ENCODE results near the gene TMEM30A.
A peak's percentile ranks its signal among the peaks of the same experiment; 100 is the strongest.

Gene TMEM30A

GRCh38 chr6:75211920-75212590 is 72.5 kb downstream of the TMEM30A start:
- DNase-seq = no peak

- DNase-seq = peak in 3 of 4 experiments; percentile 6 to 24 (median 22)
These were observed 73.5 kb downstream of the TMEM30A start for GRCh38 chr6:75210885-75211739.

- DNase-seq = no peak
These were observed 75.3 kb downstream of the TMEM30A start for GRCh38 chr6:75209184-75209723.

DNA sequence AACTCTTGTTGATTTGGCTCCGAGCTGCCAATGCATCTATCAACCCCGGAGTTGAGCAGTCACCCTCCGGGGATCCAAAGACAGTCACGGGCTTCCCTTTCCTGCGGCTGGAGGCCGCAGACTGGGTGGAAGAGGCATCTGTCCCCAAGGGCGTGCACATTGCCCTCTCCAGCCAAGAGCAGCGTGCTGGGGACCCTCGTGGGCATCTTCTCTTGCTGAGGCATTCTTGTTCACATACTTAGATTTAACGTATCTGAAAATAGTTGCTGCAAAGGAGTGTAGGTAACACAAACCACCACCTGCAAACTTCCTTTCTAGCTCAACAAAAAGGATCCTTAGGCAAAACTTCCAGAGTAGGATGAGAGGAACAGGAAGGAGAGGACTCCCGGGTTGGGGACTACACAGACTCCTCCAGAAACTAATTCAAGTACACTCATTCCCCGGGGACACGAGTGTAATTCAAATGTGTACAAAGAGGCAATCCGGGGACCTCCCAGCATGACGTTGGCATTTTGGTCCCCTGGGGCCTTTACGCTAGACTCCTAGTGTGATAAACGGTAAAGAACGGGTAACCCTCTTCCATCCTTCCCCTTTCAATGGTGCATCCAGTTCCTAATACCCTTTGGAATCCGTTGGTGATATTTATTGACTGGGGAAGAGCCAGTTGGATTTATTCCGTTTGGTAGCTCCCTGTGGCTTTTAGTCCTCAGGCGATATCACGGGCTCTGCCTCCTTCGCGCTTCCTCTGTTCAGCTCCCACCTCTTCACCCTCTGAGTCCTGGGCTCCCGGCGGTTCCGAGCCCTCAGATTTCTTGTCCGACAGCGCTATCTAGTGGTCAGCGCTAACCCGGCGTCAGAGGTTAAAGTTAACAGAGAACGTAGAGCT is 76.1 kb downstream of the TMEM30A start:
- DNase-seq = peak; percentile 47 to 72 (median 53)

DNA sequence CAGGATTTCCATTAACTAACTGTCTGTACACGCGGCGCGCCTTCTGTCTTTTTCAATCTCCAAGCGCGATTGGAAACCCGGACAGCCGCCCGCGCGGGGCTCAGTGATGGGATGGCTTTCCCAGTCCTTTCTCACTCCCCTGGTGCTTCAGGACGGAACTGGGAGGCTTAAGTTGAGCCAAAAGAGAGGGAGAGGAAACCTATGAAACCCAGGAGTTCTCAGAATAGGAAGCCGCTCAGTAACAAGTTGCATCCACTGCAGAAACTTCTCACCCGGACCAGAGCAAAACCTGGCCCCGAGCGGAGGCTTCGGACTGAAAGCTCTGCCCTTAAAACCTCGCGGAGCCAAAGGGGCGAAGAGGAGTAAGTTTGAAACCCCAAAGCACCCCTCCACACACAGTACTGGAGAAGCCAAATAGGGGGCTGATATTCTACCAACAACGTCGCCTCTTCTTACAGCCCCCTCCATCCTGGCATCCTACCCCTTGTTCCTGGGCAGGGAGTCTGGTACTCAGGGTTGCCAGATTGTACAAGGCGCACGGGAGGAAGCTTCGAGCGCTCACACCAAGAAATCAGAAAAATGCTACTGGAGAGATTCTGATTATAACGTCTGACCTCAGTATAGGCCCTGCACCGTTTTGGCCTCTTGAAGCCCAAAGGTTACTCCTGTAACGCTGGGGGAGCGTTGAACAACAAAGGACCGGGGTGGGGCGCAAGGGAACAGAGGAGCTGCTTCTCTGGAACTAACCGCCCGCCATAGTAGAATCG is 77.8 kb downstream of the TMEM30A start:
- no peak for DNase-seq

GRCh38 chr6:75205776-75206575 is 78.6 kb downstream of the TMEM30A start, which contains the start of gene COL12A1:
Gene COL12A1, minus strand, starts transcription at chr6:75206053. Its CDS starts 3,261 bp downstream, at chr6:75202792.
- DNase-seq = no peak

GRCh38 chr6:75204959-75205775 is 79.4 kb downstream of the TMEM30A start:
- DNase-seq = no peak

GRCh38 chr6:75204217-75204958 is 80.2 kb downstream of the TMEM30A start:
- DNase-seq = no peak

DNA sequence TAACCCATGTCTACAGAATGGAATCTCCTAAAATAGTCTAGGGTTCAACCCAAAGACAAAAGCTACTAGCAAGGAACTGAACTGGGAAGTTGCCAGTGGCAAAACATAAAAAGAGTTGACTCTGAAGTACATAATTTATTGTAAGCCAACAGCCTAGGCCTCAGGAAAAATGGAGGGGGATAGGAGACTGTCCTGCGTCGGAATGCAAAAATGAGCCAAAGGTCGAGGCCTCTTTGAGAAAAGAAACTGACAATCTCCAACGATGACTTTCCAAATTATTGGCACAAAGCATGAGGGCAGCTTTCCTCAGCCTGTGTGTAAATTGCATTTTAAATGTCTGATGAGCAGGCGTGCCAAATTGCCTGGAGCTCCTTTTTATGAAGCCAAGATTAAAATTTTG is 80.9 kb downstream of the TMEM30A start:
- no peak for DNase-seq
